Endothelial cell of hepatic sinusoid (primary cell): ENCODE measurements around the gene COL27A1.

ENCODE experiments used
- in situ Hi-C: cut with HindIII; loops from 2 replicates; pipeline ENCODE4 v1.10.0; 2017; ENCODE audit warnings: low sequenced_read_pairs

The COL27A1 gene

DNA sequence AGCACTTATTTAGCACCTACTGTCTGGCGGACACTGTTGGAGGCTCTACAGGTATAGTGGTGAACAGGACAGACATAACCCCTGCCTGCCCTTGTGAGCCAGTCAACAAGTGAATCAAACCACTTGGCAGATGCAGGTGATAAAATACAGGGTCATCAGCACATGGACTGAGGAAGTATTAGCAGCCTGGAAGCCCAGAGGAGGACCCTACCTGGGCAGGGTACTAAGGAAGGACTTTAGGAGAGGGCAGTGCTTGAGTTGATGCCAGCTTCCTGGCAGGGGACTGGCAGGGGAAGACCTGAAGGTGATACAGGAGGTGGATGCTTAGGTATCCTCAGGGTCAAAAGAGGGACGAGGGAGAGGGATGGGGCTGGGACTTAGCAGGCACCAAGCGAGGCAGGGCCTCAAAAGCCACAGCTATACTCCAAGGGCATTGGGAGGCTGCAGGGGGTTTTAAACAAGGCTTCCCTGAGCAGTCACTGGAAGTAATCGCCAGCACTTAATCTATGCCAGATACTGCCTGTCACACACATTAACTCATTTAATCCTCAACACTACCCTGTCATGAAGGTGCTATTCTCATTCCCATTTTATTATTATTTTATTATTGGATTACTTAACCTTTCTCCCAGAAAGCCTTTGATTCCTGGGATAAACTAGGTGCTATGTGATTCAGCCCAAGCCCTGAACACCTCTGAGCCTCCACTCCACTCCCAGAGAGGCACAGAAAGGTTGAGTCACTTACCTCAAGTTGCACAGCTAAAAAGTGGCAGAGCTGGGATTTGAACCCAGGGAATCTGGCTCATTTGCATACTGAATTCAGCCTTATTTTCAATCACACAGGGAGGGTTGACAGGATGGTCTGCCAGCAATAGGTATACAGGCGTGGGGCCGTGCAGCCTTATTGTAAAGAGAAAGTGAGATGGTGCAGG, 103.8 kb downstream of the COL27A1 start:
- in situ Hi-C loops, result no loop called here

DNA sequence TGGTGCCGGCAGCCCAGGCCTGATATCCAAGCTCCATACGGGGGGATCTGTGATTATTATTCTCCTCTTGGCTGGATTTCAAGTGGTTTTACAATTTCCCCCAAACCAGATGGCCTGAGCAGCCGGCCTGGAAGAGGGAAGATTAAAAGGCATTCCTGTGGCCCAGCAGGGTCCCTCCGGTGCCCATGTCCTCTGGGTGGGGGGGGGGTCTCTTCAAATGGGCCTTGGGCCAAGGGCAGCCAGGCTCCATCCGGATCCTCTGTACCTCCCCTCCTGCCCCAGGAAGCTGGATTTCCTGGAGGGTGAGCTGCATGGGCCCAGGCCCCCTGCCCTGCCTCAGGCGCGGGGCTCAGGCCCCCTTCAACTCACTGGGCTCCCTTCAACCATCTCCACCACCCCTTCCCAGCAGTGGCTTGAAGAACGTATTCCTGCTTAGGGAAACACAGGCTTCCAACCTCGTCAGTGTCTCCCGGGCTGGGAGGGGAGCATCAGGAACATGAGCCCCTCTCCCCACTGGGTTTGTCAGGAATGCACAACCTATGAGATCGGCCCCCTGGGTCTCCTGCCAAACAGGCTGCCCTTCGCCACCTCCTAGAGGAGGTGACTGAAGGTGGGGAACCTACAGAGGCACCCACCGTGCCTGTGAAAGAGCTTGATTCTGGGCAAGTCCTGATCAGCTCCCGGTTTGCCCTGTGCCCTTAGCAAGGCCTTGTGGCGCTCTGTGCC, 104.6 kb downstream of the COL27A1 start:
- in situ Hi-C loops, result no loop called here

DNA sequence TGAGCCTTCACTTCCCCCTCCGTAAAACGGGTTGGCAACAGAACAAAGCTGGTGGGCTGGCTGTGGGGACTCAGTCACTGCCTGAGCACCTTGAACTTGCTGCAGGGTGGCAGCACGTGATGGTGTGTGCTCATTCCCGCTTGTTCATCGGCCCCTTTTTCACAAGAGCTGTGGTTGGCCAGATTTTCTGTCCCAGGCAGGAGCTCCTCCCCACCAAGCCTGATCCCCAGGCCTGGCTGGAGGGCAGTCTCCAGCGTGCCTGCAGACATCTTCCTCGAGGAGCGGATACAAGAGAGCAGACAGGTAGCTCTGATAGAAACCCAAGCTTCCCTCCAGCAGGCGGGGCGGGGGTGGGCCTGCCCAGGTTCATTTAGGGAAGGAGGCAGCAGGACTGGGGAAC, 105.7 kb downstream of the COL27A1 start:
- in situ Hi-C loops, result no loop called here

DNA sequence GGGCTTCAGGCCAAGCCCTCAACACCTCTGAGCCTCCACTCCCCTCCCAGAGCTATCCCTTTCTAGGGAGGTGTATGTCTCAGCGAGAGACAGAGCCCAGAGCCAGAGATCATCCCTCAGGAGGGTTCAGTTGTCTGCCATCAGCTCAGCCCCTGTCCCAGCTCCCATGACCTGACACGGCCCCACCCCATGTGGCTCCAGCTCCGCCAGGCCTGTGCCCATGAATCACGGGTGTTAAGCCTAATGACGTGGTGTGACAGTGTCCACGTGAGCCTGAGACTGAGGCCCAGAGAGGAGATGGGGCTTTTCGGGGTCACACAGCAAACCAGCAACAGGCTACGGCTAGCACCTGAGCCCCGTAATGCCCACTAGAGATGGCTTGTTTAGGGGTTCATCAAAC, 106.7 kb downstream of the COL27A1 start:
- in situ Hi-C loops, result no loop called here

DNA sequence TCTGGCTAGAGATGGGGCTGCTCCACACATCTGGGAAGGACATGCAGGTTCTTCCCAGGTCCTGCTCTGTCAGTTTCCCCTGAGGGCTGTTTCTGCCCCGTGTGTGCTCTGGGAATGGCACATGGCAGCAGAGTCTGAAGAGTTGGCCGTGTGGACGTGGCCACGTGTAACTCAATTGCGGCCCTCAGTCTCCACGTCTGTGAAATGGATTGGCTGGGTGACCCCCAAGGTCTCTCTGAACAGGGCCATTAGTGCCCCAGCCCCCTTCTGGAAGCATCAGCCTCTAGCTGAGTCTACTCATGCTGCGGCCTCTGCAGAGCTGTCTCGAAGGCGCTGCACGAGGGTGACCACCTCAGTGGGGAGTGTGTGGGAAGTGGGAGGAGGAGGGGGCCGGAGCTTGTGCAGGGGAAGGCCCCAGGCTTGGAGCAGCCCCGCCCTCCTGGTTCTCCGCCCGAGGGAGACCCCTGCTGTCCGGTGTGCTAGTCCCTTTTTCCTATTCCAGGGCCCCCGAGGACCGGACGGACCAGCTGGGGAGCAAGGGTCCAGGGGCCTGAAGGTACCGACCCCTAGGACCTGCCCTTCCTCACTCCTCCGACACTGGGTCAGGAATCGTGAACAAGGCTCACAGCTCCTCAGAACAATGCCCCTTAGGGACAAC, 108.6 kb downstream of the COL27A1 start:
- in situ Hi-C loops, result no loop called here

DNA sequence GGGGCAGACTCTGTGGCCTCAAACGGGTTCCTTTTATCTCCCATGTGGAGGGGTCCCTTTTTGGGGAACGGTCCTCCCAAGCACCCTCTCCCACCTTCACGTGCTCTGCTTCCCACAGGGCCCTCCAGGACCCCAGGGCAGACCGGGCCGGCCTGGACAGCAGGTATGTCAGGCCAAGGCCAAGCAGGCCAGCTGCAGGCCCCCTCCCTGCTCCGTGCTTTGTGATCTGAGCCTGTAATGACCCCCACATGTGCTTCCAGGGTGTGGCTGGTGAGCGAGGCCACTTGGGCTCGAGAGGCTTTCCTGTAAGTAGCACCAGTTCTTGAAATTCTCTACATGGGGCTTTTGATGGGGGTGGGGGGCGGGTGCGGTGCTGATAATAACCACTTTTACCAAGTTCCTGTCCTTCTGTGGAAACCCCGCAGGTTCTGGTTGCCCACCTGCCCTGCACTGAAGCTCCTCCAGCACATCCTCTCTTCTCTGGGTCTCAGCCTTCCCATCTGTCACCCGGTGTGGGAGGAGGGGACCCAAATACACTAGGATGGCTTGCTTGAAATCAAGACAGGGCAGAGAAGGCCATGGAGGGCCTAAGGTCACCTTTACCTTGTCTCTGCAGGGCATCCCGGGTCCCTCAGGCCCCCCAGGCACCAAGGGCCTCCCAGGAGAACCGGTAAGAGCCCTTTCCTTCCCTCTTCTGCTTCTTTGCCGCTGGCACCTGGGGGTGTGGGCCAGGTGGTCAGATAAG, 109.6 kb downstream of the COL27A1 start:
- in situ Hi-C loops, result no loop called here

DNA sequence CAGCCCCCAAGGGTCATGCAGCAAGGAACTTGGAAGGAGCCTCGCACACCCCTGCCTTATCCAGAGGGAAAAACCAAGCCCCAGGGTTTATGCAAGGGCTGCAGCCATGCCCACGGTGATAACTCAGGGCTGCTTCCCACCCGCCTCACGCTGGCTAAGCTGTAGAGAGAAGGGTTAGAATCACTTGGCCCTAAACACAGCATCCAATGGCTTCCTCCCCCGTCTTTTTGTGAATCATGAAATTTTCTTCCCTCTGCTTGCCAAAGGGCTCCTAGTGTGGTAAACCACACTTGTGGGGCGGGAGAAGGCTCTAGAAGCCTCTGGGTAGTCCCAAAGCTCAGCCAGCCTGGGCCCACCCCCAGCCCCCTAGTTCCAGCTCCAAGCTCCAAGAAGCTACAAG, 111.6 kb downstream of the COL27A1 start:
- in situ Hi-C loops, result no loop called here

DNA sequence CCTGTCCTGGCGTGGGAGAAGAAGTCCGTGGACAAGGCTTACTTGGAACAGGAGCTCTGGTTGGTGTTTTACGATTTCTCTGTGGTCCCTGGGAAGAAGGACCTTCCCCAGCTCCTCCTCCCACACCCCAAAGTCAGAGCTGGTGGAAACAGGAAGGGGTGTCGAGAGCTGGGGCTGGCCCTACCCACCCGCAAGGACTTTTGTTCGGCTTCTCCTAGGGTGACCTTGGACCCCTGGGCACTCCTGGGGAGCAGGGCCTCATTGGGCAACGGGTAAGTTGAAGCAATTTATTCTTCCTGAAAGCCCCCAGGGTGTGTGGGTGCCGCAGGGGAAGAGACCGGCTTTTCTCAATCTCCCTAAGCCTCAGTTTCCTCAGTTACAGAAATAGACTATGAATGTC, 113.7 kb downstream of the COL27A1 start:
- in situ Hi-C loops, result no loop called here

DNA sequence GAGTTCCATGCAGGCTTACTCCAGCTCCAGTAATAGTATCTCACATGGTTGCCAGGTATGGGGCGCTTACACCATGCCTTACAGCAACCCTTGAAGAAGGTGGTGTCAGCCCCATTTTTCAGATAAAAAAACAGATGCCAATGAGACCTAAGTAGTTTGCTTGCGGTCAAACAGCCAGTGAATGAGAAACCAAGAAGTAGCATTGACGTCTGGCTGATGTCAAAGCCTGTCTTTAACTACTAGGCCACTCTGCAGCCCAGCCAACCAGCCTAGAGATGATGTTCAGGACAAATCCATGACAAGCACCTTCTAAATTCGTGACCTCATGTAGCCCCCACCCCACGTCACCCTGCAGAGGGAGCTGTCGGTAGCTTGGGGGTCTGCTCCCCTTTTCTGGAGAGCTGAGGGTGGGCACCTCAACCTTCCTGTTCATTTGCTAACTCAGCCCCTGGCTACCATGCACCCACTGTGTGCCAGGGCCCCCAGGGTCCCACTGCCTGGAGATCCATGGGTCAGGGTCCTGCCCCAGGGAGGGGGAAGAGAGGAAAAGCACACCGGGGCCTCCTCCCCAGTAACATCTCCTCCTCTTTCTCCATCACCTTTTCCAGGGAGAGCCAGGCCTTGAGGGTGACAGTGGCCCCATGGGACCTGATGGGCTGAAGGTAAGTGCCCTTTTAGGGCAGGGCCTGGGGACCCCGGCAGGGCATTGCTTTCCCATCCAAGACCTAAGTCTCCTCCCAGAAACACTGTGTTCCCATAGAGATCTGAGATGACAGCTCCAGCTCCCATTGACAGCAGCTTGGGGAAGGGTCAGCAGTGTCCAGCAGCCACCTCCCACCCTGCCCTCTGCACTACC, 115.0 kb downstream of the COL27A1 start:
- in situ Hi-C loops, result no loop called here

DNA sequence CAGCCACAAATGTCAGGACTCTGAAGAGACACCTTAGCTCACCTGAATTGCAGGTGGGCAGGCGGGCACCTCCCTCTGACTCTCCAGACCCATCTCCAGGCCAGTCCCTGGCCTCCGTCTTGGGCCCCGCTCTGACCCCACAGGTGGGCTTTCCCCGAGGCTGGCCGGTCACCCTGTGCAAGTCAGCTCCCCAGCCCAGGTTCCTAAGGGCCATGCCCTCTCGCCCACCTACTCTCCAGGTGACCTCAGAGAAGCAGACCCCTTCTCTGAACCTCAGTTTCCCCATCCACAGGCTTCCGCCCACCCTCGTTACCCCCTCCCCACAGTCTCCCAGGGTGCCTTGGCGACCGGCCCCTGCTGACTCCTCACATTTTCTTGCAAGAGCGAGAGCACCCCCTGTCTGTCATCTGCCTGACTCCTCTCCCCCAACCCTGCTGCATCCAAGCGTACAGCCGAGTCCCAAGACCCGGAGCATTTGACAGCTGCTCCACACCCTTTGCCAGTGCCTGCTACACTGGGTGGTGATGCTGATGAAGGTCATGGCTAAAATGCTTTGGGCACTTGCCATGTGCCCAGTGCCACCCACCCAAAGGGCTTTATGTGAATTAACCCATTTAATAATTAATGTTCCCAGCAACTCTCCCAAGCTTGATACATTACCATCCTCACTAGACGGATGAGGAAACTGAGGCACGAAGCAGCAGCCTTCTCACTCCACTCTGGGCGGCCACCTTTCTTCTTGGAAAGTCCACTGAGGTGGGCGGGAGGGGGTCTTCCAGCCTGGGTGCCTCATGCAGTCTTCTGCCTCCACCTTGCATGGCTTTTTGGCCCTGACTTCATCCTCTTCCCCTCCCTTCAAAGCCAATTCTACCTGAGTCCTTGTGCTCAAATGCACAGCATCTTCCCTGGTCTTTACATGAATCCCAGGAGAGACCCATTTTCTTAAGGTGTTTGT, 116.5 kb downstream of the COL27A1 start:
- in situ Hi-C loops, result no loop called here

DNA sequence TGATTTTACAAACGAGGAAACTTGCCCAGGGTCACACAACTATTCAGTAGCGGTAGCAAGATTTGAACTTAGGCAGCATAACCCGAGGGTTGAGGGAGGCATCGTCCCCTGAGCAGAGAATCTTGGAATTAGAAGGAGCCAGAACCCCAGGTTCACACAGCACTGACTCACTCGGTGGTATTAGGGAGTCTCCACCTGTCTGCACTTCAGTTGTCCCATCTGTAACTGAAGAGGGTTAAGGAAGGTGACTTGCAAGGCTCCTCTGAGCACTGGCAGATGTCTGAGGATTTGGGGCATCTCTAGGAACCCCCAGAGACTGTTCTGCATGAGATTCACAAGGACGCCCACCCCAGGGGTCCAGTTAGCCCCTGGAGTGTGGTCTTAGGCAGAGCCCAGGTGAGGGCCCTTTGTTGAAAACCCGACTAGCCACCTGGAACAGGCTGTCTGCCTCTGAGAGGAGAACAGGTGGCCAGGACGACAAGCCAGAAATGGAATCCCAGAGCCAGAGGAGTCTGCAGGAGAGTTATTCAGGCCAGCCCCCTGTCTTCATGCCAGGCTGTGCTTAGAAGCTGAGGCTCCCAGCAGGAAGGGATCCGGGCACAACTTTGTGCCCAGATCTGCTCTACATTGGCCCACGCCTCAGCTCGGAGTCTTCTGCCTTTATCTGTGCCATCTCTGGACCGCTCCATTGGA, 117.5 kb downstream of the COL27A1 start:
- in situ Hi-C loops, result no loop called here

DNA sequence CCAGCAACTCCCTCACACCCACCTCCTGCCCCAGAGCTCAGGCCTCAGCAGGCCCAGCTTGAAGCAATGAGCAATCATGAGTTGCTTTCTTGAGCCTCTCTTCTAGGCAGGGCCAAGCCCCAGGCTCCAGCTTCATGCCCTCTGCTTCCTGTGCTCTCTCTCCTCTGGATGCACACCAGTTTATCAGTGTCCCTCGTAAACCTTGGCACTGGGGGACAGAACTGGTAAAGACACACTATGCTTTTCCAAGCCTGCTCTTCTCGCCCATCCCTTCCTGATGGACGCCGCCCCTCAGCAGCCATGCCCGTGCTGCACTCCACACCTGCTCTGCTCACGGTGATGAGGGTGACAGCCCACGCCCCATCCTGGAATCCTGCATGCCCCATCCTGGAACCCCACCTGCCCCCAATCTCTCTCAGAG, 118.1 kb downstream of the COL27A1 start:
- in situ Hi-C loops, result no loop called here

DNA sequence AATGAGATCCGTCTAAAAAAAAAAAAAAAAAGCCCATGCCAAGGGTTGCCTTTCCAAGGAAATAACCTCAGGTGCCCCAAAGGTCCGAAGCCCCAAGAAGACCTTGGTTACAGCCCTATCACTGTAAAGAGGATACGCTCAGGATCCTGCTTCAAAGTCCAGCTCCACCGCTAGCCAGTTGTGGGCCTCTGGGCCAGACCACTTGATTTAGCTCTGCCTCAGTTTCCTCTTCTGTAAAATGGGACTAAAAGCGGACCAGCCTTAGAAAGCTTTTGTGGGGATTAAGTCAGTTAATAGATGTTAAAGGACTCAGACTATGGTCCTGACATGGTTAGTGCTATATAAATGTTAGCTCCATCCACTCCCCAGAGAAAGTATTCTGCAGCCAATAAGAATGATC, 118.9 kb downstream of the COL27A1 start:
- in situ Hi-C loops, result no loop called here

DNA sequence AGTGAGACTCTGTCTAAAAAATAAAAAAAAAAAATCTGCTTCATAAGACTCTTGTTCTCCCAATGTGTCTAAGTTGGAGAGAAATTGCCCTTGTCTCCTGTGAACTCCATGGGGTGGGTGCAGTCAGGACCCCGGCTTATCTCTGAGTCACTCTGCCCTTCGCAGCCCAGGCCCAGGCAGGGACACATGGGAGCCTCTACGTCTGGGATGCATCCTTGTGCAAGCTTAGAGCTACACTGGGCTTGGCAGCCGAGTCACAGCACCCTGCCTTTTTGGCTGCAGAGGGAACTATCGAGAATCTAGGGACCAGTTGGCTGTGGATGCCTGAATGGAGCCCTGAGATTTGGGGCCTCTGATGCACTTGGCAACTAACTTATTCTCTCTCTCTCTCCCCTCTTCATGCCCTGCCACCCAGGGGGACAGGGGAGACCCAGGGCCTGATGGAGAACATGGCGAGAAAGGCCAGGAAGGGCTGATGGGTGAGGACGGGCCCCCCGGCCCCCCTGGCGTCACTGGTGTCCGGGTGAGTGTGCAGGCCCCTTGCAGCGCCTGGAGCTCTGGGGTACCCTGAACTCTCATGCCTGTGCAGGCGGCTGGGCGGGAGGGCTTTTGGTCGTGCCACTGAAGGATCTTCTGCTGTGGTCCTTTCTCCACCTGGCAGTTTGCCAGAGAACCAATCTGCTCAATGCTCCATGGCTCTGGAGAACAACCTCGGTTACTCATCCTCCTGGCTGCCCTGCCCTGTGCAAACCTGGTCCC, 120.1 kb downstream of the COL27A1 start:
- in situ Hi-C loops, result loop anchor here (5.0 kb wide), 2 partner anchors 73 to 168 kb away; no protein-coding TSS in a partner anchor

DNA sequence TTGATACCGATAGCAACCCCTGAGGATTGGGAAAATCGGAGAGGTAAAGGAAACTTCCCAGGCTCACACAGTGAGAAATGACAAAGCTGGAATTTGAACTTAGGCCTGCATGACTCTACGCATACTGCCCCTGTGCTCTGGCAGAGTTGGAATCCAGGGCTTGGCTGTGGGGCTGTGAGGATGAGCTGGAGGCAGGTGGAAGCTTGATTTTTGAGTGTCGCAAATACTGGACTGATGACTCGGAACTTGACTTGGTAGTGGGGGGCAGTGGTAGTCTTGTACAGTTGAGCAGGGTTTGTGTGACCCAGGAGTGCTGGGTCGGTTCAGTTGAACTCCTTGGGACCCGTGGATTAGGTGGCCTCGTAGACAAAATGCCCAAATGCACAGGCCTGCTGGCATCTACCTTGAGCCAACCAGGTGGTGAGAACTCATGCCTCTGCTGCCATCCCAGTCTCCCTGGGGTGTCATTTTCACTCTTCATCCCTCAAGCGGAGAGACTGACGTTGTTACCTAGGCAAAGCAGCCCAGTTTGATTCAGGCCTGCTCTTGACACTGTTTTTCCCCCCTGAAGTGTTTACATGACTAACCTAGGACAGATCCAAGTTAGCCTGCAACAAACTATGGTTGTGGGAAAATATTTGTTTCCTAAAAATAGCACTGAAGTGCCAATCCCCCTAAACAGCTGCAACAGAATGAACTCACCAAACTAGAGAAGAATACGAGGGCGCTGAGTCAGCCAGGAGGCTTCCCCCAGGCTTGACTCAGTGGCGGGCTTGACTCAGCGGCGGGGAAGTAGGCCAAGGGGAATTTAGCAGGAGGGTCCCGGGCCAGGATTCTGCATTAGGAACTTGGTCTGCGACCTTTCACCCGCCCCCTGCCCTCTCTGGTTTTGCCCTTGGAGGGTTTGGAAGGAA, 121.8 kb downstream of the COL27A1 start:
- in situ Hi-C loops, result loop anchor here (5.0 kb wide), 2 partner anchors 75 to 170 kb away; no protein-coding TSS in a partner anchor

DNA sequence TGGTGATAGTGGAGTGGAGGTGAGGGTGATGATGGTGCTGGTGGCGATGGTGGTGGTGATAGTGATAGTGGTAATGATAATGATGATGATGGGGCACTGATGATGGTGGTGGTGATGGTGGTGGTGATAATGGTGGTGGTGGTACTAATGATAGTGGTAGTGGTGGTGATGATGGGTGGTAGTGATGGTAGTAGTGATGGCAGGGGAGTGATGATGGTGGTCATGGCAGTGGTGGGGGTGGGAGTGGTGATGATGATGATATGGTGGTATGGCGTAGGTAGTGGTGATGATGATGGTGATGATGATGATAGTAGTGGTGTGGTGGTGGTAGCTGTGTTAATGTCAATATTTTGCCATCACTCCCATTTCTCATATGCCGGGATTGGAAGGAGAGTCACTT, 123.0 kb downstream of the COL27A1 start:
- in situ Hi-C loops, result loop anchor here (5.0 kb wide), 2 partner anchors 76 to 171 kb away; no protein-coding TSS in a partner anchor
